ENCODE results near the gene EIF1. TPM values are rescaled to one million over a fixed set of nuclear protein-coding genes. Genes with fewer than 3 reads are reported as not detected.

EIF1 gene
- total RNA-seq, 1 experiment from 2014 or later = 481 TPM

DNA sequence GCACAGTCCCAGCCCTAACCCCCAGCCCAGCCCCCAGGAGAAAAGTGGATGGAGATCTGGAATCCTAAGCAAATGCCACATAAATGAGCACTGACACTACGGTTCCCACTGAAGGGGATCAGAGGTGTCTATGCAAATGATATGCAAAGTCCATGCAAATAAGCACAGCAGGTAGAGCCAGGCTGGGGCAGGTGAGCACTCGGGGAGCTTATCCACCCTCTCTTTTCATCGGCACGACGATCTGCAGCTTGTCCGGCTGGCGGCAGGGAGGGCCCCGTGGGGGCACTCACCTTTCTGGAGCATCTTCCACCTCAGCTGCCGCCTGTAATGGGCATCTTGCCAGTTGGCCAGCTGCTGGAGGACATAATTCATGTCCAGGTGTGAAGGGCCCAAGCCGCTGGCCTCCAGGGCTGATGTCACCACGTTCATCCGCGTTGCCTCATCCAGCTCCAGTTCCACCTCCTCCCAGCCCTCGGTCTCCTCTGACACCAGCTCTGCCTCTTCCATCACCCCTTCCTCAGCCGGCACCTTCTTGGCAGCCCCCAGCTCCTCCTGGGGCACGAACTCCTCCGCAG, 35.9 kb downstream of the EIF1 start:
- DNase-seq (ENCODE audit: low spot score) (no peak), ATAC-seq (no peak)
- ChIA-PET POLR2A (interaction anchor here (0.9 to 1.3 kb wide), 2 partner anchors 9 to 35 kb away, joined by 3 to 4 read pairs; partner anchors contain the start of gene HAP1), CTCF (interaction anchor here (0.9 to 3.3 kb wide), 7 partner anchors 9 to 412 kb away, joined by 3 to 13 read pairs (median 5); partner anchors contain the start of genes JUP and NKIRAS2)
- H3K36me3 Mint-ChIP-seq = no peaks in the 10 kb centered on the region
- H3K4me1 Mint-ChIP-seq = 0 out of 2 replicates have a peak, but pooled peaks cover 6% of the 10 kb centered on the region
- TF ChIP-seq, protein P1, sequence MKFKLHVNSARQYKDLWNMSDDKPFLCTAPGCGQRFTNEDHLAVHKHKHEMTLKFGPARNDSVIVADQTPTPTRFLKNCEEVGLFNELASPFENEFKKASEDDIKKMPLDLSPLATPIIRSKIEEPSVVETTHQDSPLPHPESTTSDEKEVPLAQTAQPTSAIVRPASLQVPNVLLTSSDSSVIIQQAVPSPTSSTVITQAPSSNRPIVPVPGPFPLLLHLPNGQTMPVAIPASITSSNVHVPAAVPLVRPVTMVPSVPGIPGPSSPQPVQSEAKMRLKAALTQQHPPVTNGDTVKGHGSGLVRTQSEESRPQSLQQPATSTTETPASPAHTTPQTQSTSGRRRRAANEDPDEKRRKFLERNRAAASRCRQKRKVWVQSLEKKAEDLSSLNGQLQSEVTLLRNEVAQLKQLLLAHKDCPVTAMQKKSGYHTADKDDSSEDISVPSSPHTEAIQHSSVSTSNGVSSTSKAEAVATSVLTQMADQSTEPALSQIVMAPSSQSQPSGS (CRISPR knock-in tag; IDR thresholded peaks at IDR 0.05; ENCODE audit: borderline replicate concordance, low read depth) = no peak
- no peak for TF ChIP-seq SP1 (CRISPR knock-in tag; conservative IDR thresholded peaks at IDR 0.05)
- no peak for TF ChIP-seq CREB1 (CRISPR knock-in tag; IDR thresholded peaks at IDR 0.05)
- TF ChIP-seq, protein P2, sequence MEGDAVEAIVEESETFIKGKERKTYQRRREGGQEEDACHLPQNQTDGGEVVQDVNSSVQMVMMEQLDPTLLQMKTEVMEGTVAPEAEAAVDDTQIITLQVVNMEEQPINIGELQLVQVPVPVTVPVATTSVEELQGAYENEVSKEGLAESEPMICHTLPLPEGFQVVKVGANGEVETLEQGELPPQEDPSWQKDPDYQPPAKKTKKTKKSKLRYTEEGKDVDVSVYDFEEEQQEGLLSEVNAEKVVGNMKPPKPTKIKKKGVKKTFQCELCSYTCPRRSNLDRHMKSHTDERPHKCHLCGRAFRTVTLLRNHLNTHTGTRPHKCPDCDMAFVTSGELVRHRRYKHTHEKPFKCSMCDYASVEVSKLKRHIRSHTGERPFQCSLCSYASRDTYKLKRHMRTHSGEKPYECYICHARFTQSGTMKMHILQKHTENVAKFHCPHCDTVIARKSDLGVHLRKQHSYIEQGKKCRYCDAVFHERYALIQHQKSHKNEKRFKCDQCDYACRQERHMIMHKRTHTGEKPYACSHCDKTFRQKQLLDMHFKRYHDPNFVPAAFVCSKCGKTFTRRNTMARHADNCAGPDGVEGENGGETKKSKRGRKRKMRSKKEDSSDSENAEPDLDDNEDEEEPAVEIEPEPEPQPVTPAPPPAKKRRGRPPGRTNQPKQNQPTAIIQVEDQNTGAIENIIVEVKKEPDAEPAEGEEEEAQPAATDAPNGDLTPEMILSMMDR (IDR thresholded peaks at IDR 0.05) = no peak
- TF ChIP-seq, protein P3, sequence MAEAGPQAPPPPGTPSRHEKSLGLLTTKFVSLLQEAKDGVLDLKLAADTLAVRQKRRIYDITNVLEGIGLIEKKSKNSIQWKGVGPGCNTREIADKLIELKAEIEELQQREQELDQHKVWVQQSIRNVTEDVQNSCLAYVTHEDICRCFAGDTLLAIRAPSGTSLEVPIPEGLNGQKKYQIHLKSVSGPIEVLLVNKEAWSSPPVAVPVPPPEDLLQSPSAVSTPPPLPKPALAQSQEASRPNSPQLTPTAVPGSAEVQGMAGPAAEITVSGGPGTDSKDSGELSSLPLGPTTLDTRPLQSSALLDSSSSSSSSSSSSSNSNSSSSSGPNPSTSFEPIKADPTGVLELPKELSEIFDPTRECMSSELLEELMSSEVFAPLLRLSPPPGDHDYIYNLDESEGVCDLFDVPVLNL (CRISPR knock-in tag; IDR thresholded peaks at IDR 0.05; ENCODE audit: borderline replicate concordance, low read depth) = no peak
- TF ChIP-seq SMAD4 (CRISPR knock-in tag; IDR thresholded peaks at IDR 0.05) = no peak
- no peak for TF ChIP-seq ZBTB21 (CRISPR knock-in tag; IDR thresholded peaks at IDR 0.05; ENCODE audit: borderline replicate concordance)
- TF ChIP-seq, protein P4, sequence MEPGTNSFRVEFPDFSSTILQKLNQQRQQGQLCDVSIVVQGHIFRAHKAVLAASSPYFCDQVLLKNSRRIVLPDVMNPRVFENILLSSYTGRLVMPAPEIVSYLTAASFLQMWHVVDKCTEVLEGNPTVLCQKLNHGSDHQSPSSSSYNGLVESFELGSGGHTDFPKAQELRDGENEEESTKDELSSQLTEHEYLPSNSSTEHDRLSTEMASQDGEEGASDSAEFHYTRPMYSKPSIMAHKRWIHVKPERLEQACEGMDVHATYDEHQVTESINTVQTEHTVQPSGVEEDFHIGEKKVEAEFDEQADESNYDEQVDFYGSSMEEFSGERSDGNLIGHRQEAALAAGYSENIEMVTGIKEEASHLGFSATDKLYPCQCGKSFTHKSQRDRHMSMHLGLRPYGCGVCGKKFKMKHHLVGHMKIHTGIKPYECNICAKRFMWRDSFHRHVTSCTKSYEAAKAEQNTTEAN (CRISPR knock-in tag; IDR thresholded peaks at IDR 0.05) = no peak
- TF ChIP-seq RELA (CRISPR knock-in tag; IDR thresholded peaks at IDR 0.05; ENCODE audit: borderline replicate concordance) = no peak
- TF ChIP-seq ESRRA (CRISPR knock-in tag; IDR thresholded peaks at IDR 0.05; ENCODE audit: borderline replicate concordance) = no peak
- TF ChIP-seq, protein P5, sequence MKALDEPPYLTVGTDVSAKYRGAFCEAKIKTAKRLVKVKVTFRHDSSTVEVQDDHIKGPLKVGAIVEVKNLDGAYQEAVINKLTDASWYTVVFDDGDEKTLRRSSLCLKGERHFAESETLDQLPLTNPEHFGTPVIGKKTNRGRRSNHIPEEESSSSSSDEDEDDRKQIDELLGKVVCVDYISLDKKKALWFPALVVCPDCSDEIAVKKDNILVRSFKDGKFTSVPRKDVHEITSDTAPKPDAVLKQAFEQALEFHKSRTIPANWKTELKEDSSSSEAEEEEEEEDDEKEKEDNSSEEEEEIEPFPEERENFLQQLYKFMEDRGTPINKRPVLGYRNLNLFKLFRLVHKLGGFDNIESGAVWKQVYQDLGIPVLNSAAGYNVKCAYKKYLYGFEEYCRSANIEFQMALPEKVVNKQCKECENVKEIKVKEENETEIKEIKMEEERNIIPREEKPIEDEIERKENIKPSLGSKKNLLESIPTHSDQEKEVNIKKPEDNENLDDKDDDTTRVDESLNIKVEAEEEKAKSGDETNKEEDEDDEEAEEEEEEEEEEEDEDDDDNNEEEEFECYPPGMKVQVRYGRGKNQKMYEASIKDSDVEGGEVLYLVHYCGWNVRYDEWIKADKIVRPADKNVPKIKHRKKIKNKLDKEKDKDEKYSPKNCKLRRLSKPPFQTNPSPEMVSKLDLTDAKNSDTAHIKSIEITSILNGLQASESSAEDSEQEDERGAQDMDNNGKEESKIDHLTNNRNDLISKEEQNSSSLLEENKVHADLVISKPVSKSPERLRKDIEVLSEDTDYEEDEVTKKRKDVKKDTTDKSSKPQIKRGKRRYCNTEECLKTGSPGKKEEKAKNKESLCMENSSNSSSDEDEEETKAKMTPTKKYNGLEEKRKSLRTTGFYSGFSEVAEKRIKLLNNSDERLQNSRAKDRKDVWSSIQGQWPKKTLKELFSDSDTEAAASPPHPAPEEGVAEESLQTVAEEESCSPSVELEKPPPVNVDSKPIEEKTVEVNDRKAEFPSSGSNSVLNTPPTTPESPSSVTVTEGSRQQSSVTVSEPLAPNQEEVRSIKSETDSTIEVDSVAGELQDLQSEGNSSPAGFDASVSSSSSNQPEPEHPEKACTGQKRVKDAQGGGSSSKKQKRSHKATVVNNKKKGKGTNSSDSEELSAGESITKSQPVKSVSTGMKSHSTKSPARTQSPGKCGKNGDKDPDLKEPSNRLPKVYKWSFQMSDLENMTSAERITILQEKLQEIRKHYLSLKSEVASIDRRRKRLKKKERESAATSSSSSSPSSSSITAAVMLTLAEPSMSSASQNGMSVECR (CRISPR knock-in tag; IDR thresholded peaks at IDR 0.05; ENCODE audit: borderline replicate concordance) = no peak
- no peak for TF ChIP-seq ATF1 (CRISPR knock-in tag; IDR thresholded peaks at IDR 0.05)
- no peak for TF ChIP-seq PRRX2 (CRISPR knock-in tag; IDR thresholded peaks at IDR 0.05)
- TF ChIP-seq, protein P6, sequence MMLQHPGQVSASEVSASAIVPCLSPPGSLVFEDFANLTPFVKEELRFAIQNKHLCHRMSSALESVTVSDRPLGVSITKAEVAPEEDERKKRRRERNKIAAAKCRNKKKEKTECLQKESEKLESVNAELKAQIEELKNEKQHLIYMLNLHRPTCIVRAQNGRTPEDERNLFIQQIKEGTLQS (CRISPR knock-in tag; conservative IDR thresholded peaks at IDR 0.05) = no peak
- TF ChIP-seq, protein P7, sequence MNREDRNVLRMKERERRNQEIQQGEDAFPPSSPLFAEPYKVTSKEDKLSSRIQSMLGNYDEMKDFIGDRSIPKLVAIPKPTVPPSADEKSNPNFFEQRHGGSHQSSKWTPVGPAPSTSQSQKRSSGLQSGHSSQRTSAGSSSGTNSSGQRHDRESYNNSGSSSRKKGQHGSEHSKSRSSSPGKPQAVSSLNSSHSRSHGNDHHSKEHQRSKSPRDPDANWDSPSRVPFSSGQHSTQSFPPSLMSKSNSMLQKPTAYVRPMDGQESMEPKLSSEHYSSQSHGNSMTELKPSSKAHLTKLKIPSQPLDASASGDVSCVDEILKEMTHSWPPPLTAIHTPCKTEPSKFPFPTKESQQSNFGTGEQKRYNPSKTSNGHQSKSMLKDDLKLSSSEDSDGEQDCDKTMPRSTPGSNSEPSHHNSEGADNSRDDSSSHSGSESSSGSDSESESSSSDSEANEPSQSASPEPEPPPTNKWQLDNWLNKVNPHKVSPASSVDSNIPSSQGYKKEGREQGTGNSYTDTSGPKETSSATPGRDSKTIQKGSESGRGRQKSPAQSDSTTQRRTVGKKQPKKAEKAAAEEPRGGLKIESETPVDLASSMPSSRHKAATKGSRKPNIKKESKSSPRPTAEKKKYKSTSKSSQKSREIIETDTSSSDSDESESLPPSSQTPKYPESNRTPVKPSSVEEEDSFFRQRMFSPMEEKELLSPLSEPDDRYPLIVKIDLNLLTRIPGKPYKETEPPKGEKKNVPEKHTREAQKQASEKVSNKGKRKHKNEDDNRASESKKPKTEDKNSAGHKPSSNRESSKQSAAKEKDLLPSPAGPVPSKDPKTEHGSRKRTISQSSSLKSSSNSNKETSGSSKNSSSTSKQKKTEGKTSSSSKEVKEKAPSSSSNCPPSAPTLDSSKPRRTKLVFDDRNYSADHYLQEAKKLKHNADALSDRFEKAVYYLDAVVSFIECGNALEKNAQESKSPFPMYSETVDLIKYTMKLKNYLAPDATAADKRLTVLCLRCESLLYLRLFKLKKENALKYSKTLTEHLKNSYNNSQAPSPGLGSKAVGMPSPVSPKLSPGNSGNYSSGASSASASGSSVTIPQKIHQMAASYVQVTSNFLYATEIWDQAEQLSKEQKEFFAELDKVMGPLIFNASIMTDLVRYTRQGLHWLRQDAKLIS (CRISPR knock-in tag; IDR thresholded peaks at IDR 0.05; ENCODE audit: borderline replicate concordance) = no peak
- no peak for TF ChIP-seq ZNF121 (CRISPR knock-in tag; IDR thresholded peaks at IDR 0.05)
- TF ChIP-seq, protein P8, sequence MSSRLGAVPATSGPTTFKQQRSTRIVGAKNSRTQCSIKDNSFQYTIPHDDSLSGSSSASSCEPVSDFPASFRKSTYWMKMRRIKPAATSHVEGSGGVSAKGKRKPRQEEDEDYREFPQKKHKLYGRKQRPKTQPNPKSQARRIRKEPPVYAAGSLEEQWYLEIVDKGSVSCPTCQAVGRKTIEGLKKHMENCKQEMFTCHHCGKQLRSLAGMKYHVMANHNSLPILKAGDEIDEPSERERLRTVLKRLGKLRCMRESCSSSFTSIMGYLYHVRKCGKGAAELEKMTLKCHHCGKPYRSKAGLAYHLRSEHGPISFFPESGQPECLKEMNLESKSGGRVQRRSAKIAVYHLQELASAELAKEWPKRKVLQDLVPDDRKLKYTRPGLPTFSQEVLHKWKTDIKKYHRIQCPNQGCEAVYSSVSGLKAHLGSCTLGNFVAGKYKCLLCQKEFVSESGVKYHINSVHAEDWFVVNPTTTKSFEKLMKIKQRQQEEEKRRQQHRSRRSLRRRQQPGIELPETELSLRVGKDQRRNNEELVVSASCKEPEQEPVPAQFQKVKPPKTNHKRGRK (CRISPR knock-in tag; IDR thresholded peaks at IDR 0.05; ENCODE audit: borderline replicate concordance) = no peak
- TF ChIP-seq ZNF263 (CRISPR knock-in tag; IDR thresholded peaks at IDR 0.05; ENCODE audit: low read depth) = no peak
- TF ChIP-seq RORB (CRISPR knock-in tag; IDR thresholded peaks at IDR 0.05) = no peak
- no peaks in the 10 kb centered on the region for H3K9me3 Mint-ChIP-seq
- no peak overlapping the region for H3K27ac Mint-ChIP-seq
- H3K27me3 Mint-ChIP-seq (ENCODE audit: low read depth) = peaks cover 5% of the 10 kb centered on the region; the same call in 1 of the 2 replicates
- no peak overlapping the region for H3K4me3 Mint-ChIP-seq

All from WTC11 (cell line).